H9 (cell line): ENCODE results near the gene ZCCHC17. TPM values are rescaled to one million over a fixed set of nuclear protein-coding genes. Genes with fewer than 3 reads are reported as not detected.

Experiments
- DNase-seq: peaks from one replicate; pipeline ENCODE4 v3.0.0-alpha.2; 2017
- H2AFZ ChIP-seq: one replicate; pipeline ENCODE4 v1.6.1; 2013; ENCODE audit warnings: mild to moderate bottlenecking, low read length, control low read depth, moderate library complexity
- H2AK5ac ChIP-seq: 2 replicates; pipeline ENCODE4 v1.6.1; 2013; ENCODE audit warnings: low read length, control low read depth, mixed read lengths; ENCODE audit not compliant: insufficient read length
- H2BK120ac ChIP-seq: one replicate; pipeline ENCODE4 v1.6.1; 2013; ENCODE audit warnings: low read depth, mild to moderate bottlenecking, low read length, control low read depth, inconsistent platforms; ENCODE audit not compliant: poor library complexity, severe bottlenecking
- H2BK12ac ChIP-seq: 2 replicates; pipeline ENCODE4 v1.6.1; 2013; ENCODE audit warnings: low read length, control low read depth, mixed read lengths, low read depth; ENCODE audit not compliant: insufficient read length
- H2BK15ac ChIP-seq: 2 replicates; pipeline ENCODE4 v1.6.1; 2013; ENCODE audit warnings: low read depth, low read length, control low read depth
- H2BK20ac ChIP-seq: one replicate; pipeline ENCODE4 v1.6.1; 2013; ENCODE audit warnings: low read depth, mild to moderate bottlenecking, low read length, control low read depth, inconsistent platforms; ENCODE audit not compliant: poor library complexity, severe bottlenecking
- H2BK5ac ChIP-seq: 2 replicates; pipeline ENCODE4 v1.6.1; 2013; ENCODE audit warnings: low read length, control low read depth, mixed read lengths; ENCODE audit not compliant: insufficient read length
- H3K14ac ChIP-seq: 2 replicates; pipeline ENCODE4 v1.6.1; 2013; ENCODE audit warnings: low read length, control low read depth; ENCODE audit not compliant: insufficient read depth
- H3K18ac ChIP-seq: 2 replicates; pipeline ENCODE4 v1.6.1; 2013; ENCODE audit warnings: low read depth, mild to moderate bottlenecking, mixed read lengths, low read length, control low read depth; ENCODE audit not compliant: insufficient read length
- H3K23ac ChIP-seq: 2 replicates; pipeline ENCODE4 v1.6.1; 2013; ENCODE audit warnings: low read length, control low read depth, mixed read lengths, low read depth; ENCODE audit not compliant: insufficient read length
- H3K23me2 ChIP-seq: 2 replicates; pipeline ENCODE4 v1.6.1; 2013; ENCODE audit warnings: low read depth, mild to moderate bottlenecking, mixed read lengths, low read length, control low read depth; ENCODE audit not compliant: insufficient read length, poor library complexity, severe bottlenecking
- H3K27ac ChIP-seq: 2 replicates; pipeline ENCODE4 v1.5.1; 2013; ENCODE audit warnings: low read length, control low read depth, mixed read lengths, low read depth; ENCODE audit not compliant: insufficient read length
- H3K27me3 ChIP-seq: 2 replicates; pipeline ENCODE4 v1.6.1; 2013; ENCODE audit warnings: low read length, control low read depth, inconsistent platforms; ENCODE audit not compliant: insufficient read depth
- H3K4ac ChIP-seq: 2 replicates; pipeline ENCODE4 v1.6.1; 2013; ENCODE audit warnings: low read depth, mild to moderate bottlenecking, control low read depth, inconsistent platforms, low read length, moderate library complexity
- H3K4me1 ChIP-seq: 2 replicates; pipeline ENCODE4 v1.6.1; 2013; ENCODE audit warnings: low read length, control low read depth, inconsistent platforms; ENCODE audit not compliant: insufficient read depth
- H3K4me2 ChIP-seq: 2 replicates; pipeline ENCODE4 v1.6.1; 2013; ENCODE audit warnings: low read length, control low read depth, mixed read lengths; ENCODE audit not compliant: insufficient read length, insufficient read depth
- H3K56ac ChIP-seq: 2 replicates; pipeline ENCODE4 v1.6.1; 2013; ENCODE audit warnings: low read depth, mild to moderate bottlenecking, mixed read lengths, low read length, control low read depth; ENCODE audit not compliant: insufficient read length
- H3K79me1 ChIP-seq: 2 replicates; pipeline ENCODE4 v1.6.1; 2013; ENCODE audit warnings: low read depth, mild to moderate bottlenecking, moderate library complexity, low read length, control low read depth, inconsistent platforms; ENCODE audit not compliant: insufficient read depth, poor library complexity, severe bottlenecking
- H3K79me2 ChIP-seq: 2 replicates; pipeline ENCODE4 v1.6.1; 2013; ENCODE audit warnings: low read length, control low read depth, inconsistent platforms; ENCODE audit not compliant: insufficient read depth
- H3K9ac ChIP-seq: 2 replicates; pipeline ENCODE4 v1.6.1; 2013; ENCODE audit warnings: low read length, control low read depth, mixed read lengths; ENCODE audit not compliant: insufficient read length; ENCODE audit errors: extremely low read depth
- H3K9me3 ChIP-seq: one replicate; pipeline ENCODE4 v1.6.1; 2013; ENCODE audit warnings: low read depth, low read length, inconsistent platforms; ENCODE audit not compliant: control insufficient read depth
- H3T11ph ChIP-seq: one replicate; pipeline ENCODE4 v1.6.1; 2013; ENCODE audit warnings: mild to moderate bottlenecking, low read length, control low read depth, inconsistent platforms
- H4K20me1 ChIP-seq: one replicate; pipeline ENCODE4 v1.6.1; 2013; ENCODE audit not compliant: control insufficient read depth, insufficient read length, insufficient read depth
- H4K5ac ChIP-seq: 2 replicates; pipeline ENCODE4 v1.6.1; 2013; ENCODE audit warnings: low read depth, mild to moderate bottlenecking, mixed read lengths, low read length, control low read depth; ENCODE audit not compliant: insufficient read length
- H4K8ac ChIP-seq: replicated peaks from 2 replicates; pipeline ENCODE4 v1.6.1; 2013; ENCODE audit warnings: low read length, control low read depth, mixed read lengths, low read depth; ENCODE audit not compliant: insufficient read length
- H4K91ac ChIP-seq: 2 replicates; pipeline ENCODE4 v1.6.1; 2013; ENCODE audit warnings: low read depth, mild to moderate bottlenecking, moderate library complexity, mixed read lengths, low read length, control low read depth; ENCODE audit not compliant: insufficient read length
- H3K27ac Mint-ChIP-seq, 3 experiments: 2 replicates in 2 of 3; 3 replicates in 1 of 3; pipeline ENCODE4 v1.8.0; 2020 to 2021; ENCODE audit warnings: mixed read lengths in 3 of 3, mild to moderate bottlenecking in 1 of 3, moderate library complexity in 1 of 3
- H3K27me3 Mint-ChIP-seq: 2 replicates; pipeline ENCODE4 v1.8.0; 2021; ENCODE audit warnings: low read depth, mild to moderate bottlenecking, moderate library complexity, mixed read lengths
- H3K36me3 Mint-ChIP-seq, 3 experiments: 2 replicates in 2 of 3; 3 replicates in 1 of 3; pipeline ENCODE4 v1.8.0; 2020 to 2021; ENCODE audit warnings: low read depth in 3 of 3, mixed read lengths in 3 of 3; ENCODE audit not compliant: insufficient read depth in 1 of 3
- H3K4me1 Mint-ChIP-seq, 2 experiments: 2 replicates each; pipeline ENCODE4 v1.8.0; 2020; ENCODE audit warnings: mixed read lengths in 2 of 2
- H3K4me3 Mint-ChIP-seq, 2 experiments: 2 replicates in 1 of 2; 3 replicates in 1 of 2; pipeline ENCODE4 v1.8.0; 2020 to 2021; ENCODE audit warnings: mild to moderate bottlenecking in 2 of 2, mixed read lengths in 2 of 2, moderate library complexity in 1 of 2
- H3K9me3 Mint-ChIP-seq, 2 experiments: 2 replicates in 1 of 2; 3 replicates in 1 of 2; pipeline ENCODE4 v1.8.0; 2020; ENCODE audit warnings: mild to moderate bottlenecking in 2 of 2, mixed read lengths in 2 of 2, moderate library complexity in 1 of 2
- WGBS: extraction: QIAGEN DNeasy Blood & Tissue Kit; methylation state at CpG from one replicate; pipeline ENCODE4 v1.1.7; 2013; ENCODE audit warnings: missing lambda C conversion rate, low lambda C conversion rate, mixed read lengths; ENCODE audit not compliant: insufficient read length; ENCODE audit errors: extremely low coverage; 5-methylcytosine and 5-hydroxymethylcytosine counted together
- total RNA-seq: library from RNA; stranded (reverse); gene quantifications from 2 replicates; pipeline ENCODE4 v1.2.1, GENCODE V29; 2021
- TF ChIP-seq, protein P1 (sequence below): fragments of 200-600 bp; sonication (generic); conservative IDR thresholded peaks from 3 replicates; pipeline ENCODE4 v1.8.0; 2021; ENCODE audit warnings: antibody characterized with exemption, mild to moderate bottlenecking

Gene ZCCHC17
- total RNA-seq, 1 experiment from 2014 or later: 50.4 TPM

DNA sequence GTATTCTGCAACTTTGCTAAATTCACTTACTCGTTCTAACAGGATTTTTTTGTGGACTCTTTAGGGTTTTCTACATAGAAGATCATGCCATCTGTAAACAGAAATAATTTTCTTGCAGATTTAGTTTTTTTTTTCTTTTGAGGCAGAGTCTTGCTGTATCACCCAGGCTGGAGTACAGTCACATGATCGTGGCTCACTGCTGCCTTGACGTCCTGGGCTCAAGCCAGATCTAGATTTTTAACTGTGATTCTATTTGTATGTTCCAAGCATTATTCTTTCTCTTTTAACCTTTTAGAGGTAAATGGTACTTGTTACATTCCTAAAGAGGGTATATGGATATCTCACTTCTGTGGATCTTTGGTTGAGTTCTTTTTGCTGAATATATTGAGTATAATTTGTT, 57.5 kb downstream of the ZCCHC17 start:
- no peaks in the 10 kb centered on the region for H3K27me3 ChIP-seq
- H3K14ac ChIP-seq: no peak overlapping the region
- H2AK5ac ChIP-seq: no peak overlapping the region
- H4K20me1 ChIP-seq: no peaks in the 10 kb centered on the region
- no peak overlapping the region for H3K4ac ChIP-seq
- H3K4me2 ChIP-seq: no peak overlapping the region
- no peak overlapping the region for H2BK15ac ChIP-seq
- H2BK12ac ChIP-seq: no peak overlapping the region
- no peak overlapping the region for H3K27ac ChIP-seq
- no peaks in the 10 kb centered on the region for H3K9me3 Mint-ChIP-seq
- H3K18ac ChIP-seq: no peak overlapping the region
- no peaks in the 10 kb centered on the region for H3K27me3 Mint-ChIP-seq
- no peak overlapping the region for H2BK20ac ChIP-seq
- H4K8ac ChIP-seq: no peak overlapping the region
- TF ChIP-seq, protein P1, sequence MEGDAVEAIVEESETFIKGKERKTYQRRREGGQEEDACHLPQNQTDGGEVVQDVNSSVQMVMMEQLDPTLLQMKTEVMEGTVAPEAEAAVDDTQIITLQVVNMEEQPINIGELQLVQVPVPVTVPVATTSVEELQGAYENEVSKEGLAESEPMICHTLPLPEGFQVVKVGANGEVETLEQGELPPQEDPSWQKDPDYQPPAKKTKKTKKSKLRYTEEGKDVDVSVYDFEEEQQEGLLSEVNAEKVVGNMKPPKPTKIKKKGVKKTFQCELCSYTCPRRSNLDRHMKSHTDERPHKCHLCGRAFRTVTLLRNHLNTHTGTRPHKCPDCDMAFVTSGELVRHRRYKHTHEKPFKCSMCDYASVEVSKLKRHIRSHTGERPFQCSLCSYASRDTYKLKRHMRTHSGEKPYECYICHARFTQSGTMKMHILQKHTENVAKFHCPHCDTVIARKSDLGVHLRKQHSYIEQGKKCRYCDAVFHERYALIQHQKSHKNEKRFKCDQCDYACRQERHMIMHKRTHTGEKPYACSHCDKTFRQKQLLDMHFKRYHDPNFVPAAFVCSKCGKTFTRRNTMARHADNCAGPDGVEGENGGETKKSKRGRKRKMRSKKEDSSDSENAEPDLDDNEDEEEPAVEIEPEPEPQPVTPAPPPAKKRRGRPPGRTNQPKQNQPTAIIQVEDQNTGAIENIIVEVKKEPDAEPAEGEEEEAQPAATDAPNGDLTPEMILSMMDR: no peak
- no peak overlapping the region for H3K9ac ChIP-seq
- H2BK120ac ChIP-seq: no peak overlapping the region
- no peak overlapping the region for H4K91ac ChIP-seq
- no peak overlapping the region for H3K23ac ChIP-seq
- H3K27ac Mint-ChIP-seq: no peak overlapping the region
- no CpG with 5 or more reads among the region's 3 CpGs for WGBS
- H4K5ac ChIP-seq: no peak overlapping the region
- no peak overlapping the region for H3T11ph ChIP-seq
- H3K79me2 ChIP-seq: no peaks in the 10 kb centered on the region
- no peaks in the 10 kb centered on the region for H3K23me2 ChIP-seq
- no peaks in the 10 kb centered on the region for H3K9me3 ChIP-seq
- no peak overlapping the region for H2AFZ ChIP-seq
- no peak overlapping the region for H3K56ac ChIP-seq
- H3K79me1 ChIP-seq: no peaks in the 10 kb centered on the region
- H3K4me1 ChIP-seq: no peaks in the 10 kb centered on the region
- DNase-seq: no peak
- H3K4me3 Mint-ChIP-seq: no peak overlapping the region
- H2BK5ac ChIP-seq: no peak overlapping the region
- peaks cover 2 to 44% (median 21%) of the 10 kb centered on the region in 3 experiments; a peak in 5 of 7 replicates for H3K36me3 Mint-ChIP-seq
- H3K4me1 Mint-ChIP-seq: no peaks in the 10 kb centered on the region
